Measurements from ENCODE around the gene KLF7. TPM values are rescaled to one million over a fixed set of nuclear protein-coding genes. Genes with fewer than 3 reads are reported as not detected.

KLF7 gene
- polyA plus RNA-seq, 6 donors from 2014 or later, result 14.2 to 25.1 (median 15.0) TPM

DNA sequence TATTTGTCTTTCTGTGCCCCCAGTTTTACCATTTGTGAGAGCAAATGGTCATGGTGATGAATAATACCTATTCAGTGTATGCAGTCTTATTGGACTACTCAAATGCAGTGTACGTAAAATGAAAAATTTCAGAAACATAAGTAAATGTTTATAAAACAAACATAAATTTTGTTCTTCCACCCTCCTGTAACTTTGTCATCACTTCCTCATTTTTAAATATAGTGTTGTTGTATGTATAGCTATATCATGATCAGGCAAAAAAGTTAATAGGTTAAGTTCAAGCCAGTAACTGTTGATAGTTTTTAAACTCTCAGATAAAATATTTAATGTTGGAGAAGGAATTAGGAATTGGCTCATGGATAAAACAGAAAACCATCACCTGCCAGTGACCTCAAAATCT is 93.2 kb downstream of the KLF7 start:
- Mint-ChIP-seq H3K27me3 (peaks cover 0 to 8% (median 6%) of the 10 kb centered on the region in 3 donors), H3K9me3 (no peaks in the 10 kb centered on the region), H3K27ac (peak overlapping the region; percentile 6 to 85 (median 46)), H3K4me1 (peaks cover 30 to 38% (median 32%) of the 10 kb centered on the region in 3 donors), H3K36me3 (peaks cover 0 to 5% of the 10 kb centered on the region in 2 donors), H3K4me3 (peak overlapping the region in 2 of 8 donors; percentile 2 to 38)
- ATAC-seq (ENCODE audit: low read depth in 2 of 2), result peak; percentile 15 to 22
- no peak for DNase-seq

DNA sequence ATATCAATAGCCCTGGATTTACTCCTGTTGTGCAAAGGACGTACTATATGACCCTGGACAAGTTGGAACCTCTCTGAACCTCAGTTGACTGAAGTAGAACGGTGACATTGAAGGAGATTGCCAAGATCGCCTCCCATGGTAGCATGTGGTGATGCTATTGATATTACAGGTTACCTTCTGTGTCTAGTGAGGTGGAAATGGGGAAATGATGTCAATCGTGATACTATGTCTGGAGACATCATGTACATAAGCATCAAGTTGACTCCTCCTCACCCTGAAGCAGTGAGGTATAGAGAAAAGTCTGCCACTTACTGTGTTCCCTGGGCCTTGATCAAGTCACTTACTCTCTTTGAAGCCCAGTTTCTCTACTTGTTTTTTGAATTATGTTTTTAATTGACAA is 93.9 kb downstream of the KLF7 start:
- Mint-ChIP-seq H3K36me3 (no peaks in the 10 kb centered on the region), H3K27ac (peak overlapping the region in 1 of 6 donors; percentile 85), H3K27me3 (peaks cover 0 to 10% (median 6%) of the 10 kb centered on the region in 3 donors), H3K9me3 (no peaks in the 10 kb centered on the region), H3K4me1 (peaks cover 30 to 38% (median 32%) of the 10 kb centered on the region in 3 donors), H3K4me3 (no peak overlapping the region)
- peak; percentile 92 to 96 for ATAC-seq (ENCODE audit: low read depth in 2 of 2)
- DNase-seq, result peak; percentile 55

GRCh38 chr2:207067473-207067872 is 98.3 kb downstream of the KLF7 start:
- Mint-ChIP-seq H3K27me3 (peaks cover under 1 to 10% (median 8%) of the 10 kb centered on the region in 3 donors), H3K4me1 (peaks cover 5 to 12% (median 9%) of the 10 kb centered on the region in 3 donors), H3K9me3 (no peaks in the 10 kb centered on the region), H3K36me3 (no peaks in the 10 kb centered on the region), H3K27ac (no peak overlapping the region), H3K4me3 (no peak overlapping the region)
- no peak for DNase-seq
- no peak for ATAC-seq (ENCODE audit: low read depth in 2 of 2)

DNA sequence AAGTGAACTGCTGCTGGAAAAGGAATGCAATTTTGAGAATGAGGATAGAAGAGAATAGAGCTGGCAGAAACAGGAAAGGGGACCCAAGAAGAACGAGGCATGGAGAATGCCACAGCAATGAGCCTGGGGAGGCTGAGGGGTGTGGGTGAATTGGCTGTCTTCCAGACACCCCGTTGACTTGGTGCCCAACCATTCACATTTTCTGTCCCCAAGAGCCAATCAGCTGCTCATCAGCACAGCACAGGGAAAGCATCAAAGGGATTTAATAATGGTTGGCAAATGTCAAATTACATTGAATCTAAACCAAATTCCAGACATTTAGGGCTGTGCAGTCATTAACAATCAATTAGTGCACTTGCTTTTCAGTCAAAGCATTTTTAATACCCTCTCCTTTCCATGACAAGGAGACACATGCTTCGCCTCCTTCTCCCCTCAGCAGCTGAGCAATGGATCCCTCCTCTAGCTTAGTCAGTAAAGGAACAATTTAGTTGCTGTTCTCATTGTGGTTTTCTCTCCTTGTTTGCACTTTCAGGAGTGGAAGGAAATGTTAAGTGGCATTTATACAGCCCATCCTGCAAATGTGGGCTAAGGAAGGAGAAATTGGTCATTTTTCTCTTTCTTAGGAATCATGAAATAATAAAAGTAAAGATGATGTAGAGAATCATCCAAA is 98.8 kb downstream of the KLF7 start:
- no peak overlapping the region for H3K4me3 Mint-ChIP-seq

DNA sequence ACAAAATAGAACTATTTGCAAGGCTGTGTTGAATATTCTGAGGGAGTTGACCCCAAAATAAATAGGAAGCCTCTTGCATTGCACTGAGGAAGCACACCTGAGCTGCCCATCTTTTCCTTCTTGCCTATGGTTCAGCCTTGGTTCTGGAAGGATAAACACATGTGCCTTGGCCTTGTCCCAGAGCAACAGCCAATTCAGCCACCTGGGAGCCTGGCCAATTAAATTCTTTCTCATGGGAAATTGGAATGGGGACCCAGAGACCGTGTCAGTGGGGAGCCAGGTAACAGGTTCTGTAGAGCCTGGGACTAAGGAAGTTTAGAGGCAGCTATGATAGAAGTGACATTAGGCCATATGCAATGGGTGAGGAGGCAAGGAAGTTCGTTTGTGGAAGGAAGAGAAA is 99.6 kb downstream of the KLF7 start:
- Mint-ChIP-seq H3K27me3 (peaks cover 5 to 10% (median 8%) of the 10 kb centered on the region in 3 donors), H3K36me3 (no peaks in the 10 kb centered on the region), H3K27ac (peak overlapping the region in 2 of 6 donors; percentile 33 to 59), H3K9me3 (no peaks in the 10 kb centered on the region), H3K4me3 (no peak overlapping the region), H3K4me1 (peaks cover 0 to 4% (median 0%) of the 10 kb centered on the region in 3 donors)
- ATAC-seq (ENCODE audit: low read depth in 2 of 2), result no peak
- no peak for DNase-seq

More for the DNA sequence above, 98.8 kb downstream of the KLF7 start:
- Mint-ChIP-seq H3K27me3 (peaks cover 5 to 10% (median 8%) of the 10 kb centered on the region in 3 donors), H3K9me3 (no peaks in the 10 kb centered on the region), H3K36me3 (no peaks in the 10 kb centered on the region), H3K4me1 (peaks cover 0 to 8% (median 5%) of the 10 kb centered on the region in 3 donors), H3K27ac (peak overlapping the region in 1 of 6 donors; percentile 66)
- no peak for DNase-seq
- ATAC-seq (ENCODE audit: low read depth in 2 of 2), result no peak

GRCh38 chr2:207064128-207064690 is 101.5 kb downstream of the KLF7 start:
- peaks cover 5 to 10% (median 8%) of the 10 kb centered on the region in 3 donors for H3K27me3 Mint-ChIP-seq
- no peaks in the 10 kb centered on the region for H3K36me3 Mint-ChIP-seq
- no peak overlapping the region for H3K27ac Mint-ChIP-seq
- DNase-seq (no peak), ATAC-seq (ENCODE audit: low read depth in 2 of 2) (no peak)
- no peak overlapping the region for H3K4me3 Mint-ChIP-seq
- no peaks in the 10 kb centered on the region for H3K4me1 Mint-ChIP-seq
- H3K9me3 Mint-ChIP-seq, result no peaks in the 10 kb centered on the region

- Mint-ChIP-seq H3K27me3 (peaks cover 5 to 17% (median 9%) of the 10 kb centered on the region in 3 donors), H3K4me1 (no peaks in the 10 kb centered on the region), H3K36me3 (no peaks in the 10 kb centered on the region), H3K4me3 (no peak overlapping the region), H3K27ac (no peak overlapping the region), H3K9me3 (no peaks in the 10 kb centered on the region)
- DNase-seq (no peak), ATAC-seq (ENCODE audit: low read depth in 2 of 2) (no peak)
Measured at GRCh38 chr2:207061181-207061580, 104.6 kb downstream of the KLF7 start.

- peaks cover 0 to 7% of the 10 kb centered on the region in 2 donors for H3K36me3 Mint-ChIP-seq
- no peaks in the 10 kb centered on the region for H3K4me1 Mint-ChIP-seq
- peak overlapping the region in 1 of 6 donors; percentile 34 for H3K27ac Mint-ChIP-seq
- H3K4me3 Mint-ChIP-seq, result no peak overlapping the region
- no peak for DNase-seq
- no peak for ATAC-seq (ENCODE audit: low read depth in 2 of 2)
- peaks cover 0 to 4% (median 0%) of the 10 kb centered on the region in 7 donors for H3K9me3 Mint-ChIP-seq
- peaks cover 0 to 27% (median 15%) of the 10 kb centered on the region in 3 donors for H3K27me3 Mint-ChIP-seq
Measured at GRCh38 chr2:207055257-207055656, 110.5 kb downstream of the KLF7 start.

- Mint-ChIP-seq H3K27ac (peak overlapping the region in 1 of 6 donors; percentile 73), H3K9me3 (peaks cover 0 to 4% (median 0%) of the 10 kb centered on the region in 7 donors), H3K27me3 (peaks cover 0 to 27% (median 15%) of the 10 kb centered on the region in 3 donors), H3K36me3 (peaks cover 0 to 7% of the 10 kb centered on the region in 2 donors), H3K4me3 (no peak overlapping the region), H3K4me1 (no peaks in the 10 kb centered on the region)
- DNase-seq, result no peak
- ATAC-seq (ENCODE audit: low read depth in 2 of 2), result no peak
Measured at GRCh38 chr2:207054521-207054920, 111.2 kb downstream of the KLF7 start.

DNA sequence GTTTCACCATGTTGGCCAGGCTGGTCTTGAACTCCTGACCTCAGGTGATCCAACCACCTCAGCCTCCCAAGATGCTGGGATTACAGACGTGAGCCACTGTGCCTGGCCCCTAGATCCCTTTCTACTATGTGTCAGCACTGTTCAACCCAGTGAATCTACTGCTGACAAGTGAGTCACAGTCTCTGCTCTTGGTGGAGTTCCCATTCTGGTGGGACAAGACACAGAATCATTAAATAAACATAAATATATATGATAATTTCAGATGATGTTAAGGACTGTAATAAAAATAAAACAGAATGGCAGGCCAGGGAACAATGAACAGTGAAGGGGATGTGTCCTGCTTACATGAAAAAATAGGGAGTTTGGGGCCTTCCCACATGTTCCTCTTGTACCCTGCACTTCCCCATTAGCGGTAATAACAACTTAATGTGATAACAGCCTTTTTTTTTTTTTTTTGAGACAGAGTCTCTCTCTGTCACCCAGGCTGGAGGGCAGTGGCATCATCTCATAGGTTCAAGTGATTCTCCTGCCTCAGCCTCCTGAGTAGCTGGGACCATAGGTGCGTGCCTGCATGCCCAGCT is 114.3 kb downstream of the KLF7 start:
- no peak for ATAC-seq (ENCODE audit: low read depth in 2 of 2)
- no peak overlapping the region for H3K27ac Mint-ChIP-seq
- no peak for DNase-seq
- peaks cover 6 to 8% (median 7%) of the 10 kb centered on the region in 3 donors for H3K4me1 Mint-ChIP-seq
- H3K9me3 Mint-ChIP-seq, result peaks cover 0 to 4% (median 0%) of the 10 kb centered on the region in 7 donors
- H3K27me3 Mint-ChIP-seq, result peaks cover 0 to 10% (median 9%) of the 10 kb centered on the region in 3 donors
- H3K36me3 Mint-ChIP-seq, result peaks cover 0 to 7% of the 10 kb centered on the region in 2 donors
- no peak overlapping the region for H3K4me3 Mint-ChIP-seq

- H3K36me3 Mint-ChIP-seq, result peaks cover 0 to 7% of the 10 kb centered on the region in 2 donors
- peaks cover 0 to 4% (median 0%) of the 10 kb centered on the region in 7 donors for H3K9me3 Mint-ChIP-seq
- H3K27me3 Mint-ChIP-seq, result peaks cover 0 to 13% (median 5%) of the 10 kb centered on the region in 3 donors
- H3K4me1 Mint-ChIP-seq, result peaks cover 6 to 9% (median 7%) of the 10 kb centered on the region in 3 donors
- H3K27ac Mint-ChIP-seq, result no peak overlapping the region
- H3K4me3 Mint-ChIP-seq, result no peak overlapping the region
- no peak for ATAC-seq (ENCODE audit: low read depth in 2 of 2)
- no peak for DNase-seq
Measured at GRCh38 chr2:207049122-207049521, 116.6 kb downstream of the KLF7 start.

- H3K27ac Mint-ChIP-seq, result no peak overlapping the region
- ATAC-seq (ENCODE audit: low read depth in 2 of 2) (no peak), DNase-seq (no peak)
- peaks cover 0 to 17% (median 9%) of the 10 kb centered on the region in 3 donors for H3K27me3 Mint-ChIP-seq
- peaks cover 0 to 7% of the 10 kb centered on the region in 2 donors for H3K36me3 Mint-ChIP-seq
- no peak overlapping the region for H3K4me3 Mint-ChIP-seq
- H3K9me3 Mint-ChIP-seq, result peaks cover 0 to 4% (median 0%) of the 10 kb centered on the region in 7 donors
- H3K4me1 Mint-ChIP-seq, result peaks cover 6 to 9% (median 7%) of the 10 kb centered on the region in 3 donors
Measured at GRCh38 chr2:207048416-207048815, 117.3 kb downstream of the KLF7 start.

DNA sequence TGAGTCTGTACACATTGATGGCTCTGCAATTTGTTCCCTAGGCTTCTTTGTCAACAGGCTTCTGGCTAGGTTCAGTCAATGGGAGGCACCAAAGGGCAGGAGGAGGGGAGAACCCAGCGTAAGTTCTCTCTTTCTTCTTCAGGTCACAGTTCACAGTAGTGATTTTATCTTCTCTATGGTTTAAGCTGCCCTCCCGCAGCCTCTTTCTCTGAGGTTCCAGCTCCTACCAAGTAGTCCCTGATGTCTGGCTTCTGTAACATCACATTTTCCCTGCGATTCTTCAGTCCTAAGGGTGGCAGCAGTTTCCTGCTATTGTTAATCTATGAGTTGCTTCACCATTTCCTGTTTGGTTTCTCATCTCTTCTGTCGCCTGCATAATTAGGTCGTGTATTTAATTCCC is 119.0 kb downstream of the KLF7 start:
- peaks cover 6 to 9% (median 7%) of the 10 kb centered on the region in 3 donors for H3K4me1 Mint-ChIP-seq
- H3K27ac Mint-ChIP-seq, result peak overlapping the region in 3 of 6 donors; percentile 6 to 64 (median 9)
- H3K4me3 Mint-ChIP-seq, result peak overlapping the region in 1 of 8 donors; percentile 50
- peak; percentile 30 for DNase-seq
- H3K36me3 Mint-ChIP-seq, result peaks cover 0 to under 1% of the 10 kb centered on the region in 2 donors
- ATAC-seq (ENCODE audit: low read depth in 2 of 2), result peak; percentile 65 to 72
- H3K27me3 Mint-ChIP-seq, result peaks cover 9 to 26% (median 11%) of the 10 kb centered on the region in 3 donors
- no peaks in the 10 kb centered on the region for H3K9me3 Mint-ChIP-seq

Measured in naive B cell (primary cell).